Measurements from ENCODE around the gene PDK1.

The PDK1 gene

DNA sequence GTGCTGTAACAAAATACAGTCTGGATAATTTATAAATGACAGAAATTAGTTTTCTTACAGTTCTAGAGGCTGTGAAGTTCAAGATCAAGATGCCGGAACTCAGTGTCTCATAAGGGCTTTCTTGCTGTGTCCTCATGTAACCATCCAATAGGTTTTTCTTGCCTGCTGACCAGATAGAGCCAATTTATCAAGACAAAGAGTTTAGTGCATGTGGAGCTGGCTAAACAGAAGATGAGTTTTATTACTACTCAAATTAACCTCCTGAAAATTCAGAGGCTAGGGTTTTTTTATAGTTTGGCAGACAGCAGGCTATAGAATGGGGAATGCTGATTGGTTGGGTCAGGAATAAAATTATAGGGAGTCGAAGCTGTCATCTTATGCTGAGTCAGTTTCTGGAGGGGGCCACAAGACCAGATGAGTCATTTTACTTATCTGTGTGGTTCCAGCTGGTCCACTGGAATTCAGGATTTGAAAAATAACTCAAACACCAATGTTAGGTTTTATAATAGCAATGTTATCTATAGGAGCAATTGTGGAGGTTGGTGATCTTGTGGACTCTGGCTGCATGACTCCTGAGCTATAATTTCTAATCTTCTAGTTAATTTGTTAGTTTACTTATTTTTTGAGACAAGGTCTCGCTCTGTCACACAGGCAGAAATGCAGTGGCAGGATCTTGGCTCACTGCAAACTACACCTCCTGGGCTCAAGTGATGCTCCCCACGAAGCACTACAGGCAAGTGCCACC, 3.2 kb upstream of the PDK1 start:
- H3K27ac ChIP-seq (ENCODE audit: low read depth, low read length) = peak overlapping the region; percentile 86
- peaks cover 4% of the 10 kb centered on the region for H3K9me3 ChIP-seq (ENCODE audit: control insufficient read depth, insufficient read depth, low read depth, low read length)
- peak overlapping the region; percentile 62 for H3K9ac ChIP-seq (ENCODE audit: low read length)
- no peak overlapping the region for H3K4me3 ChIP-seq (ENCODE audit: low read depth, low read length)
- H3K27me3 ChIP-seq (ENCODE audit: control insufficient read depth, insufficient read depth, low read length) = no peaks in the 10 kb centered on the region
- peaks cover 66% of the 10 kb centered on the region for H3K4me1 ChIP-seq (ENCODE audit: control insufficient read depth, insufficient read depth, low read length)
- no peaks in the 10 kb centered on the region for H3K36me3 ChIP-seq (ENCODE audit: control insufficient read depth, insufficient read depth, low read length)

GRCh38 chr2:172554352-172555271, 1.3 kb upstream of the PDK1 start:
- Histone ChIP-seq H3K27me3 (ENCODE audit: control insufficient read depth, insufficient read depth, low read length) (no peaks in the 10 kb centered on the region), H3K36me3 (ENCODE audit: control insufficient read depth, insufficient read depth, low read length) (peaks cover 11% of the 10 kb centered on the region; the same call in 1 of the 2 replicates), H3K4me1 (ENCODE audit: control insufficient read depth, insufficient read depth, low read length) (peaks cover 60% of the 10 kb centered on the region), H3K9me3 (ENCODE audit: control insufficient read depth, insufficient read depth, low read depth, low read length) (no peaks in the 10 kb centered on the region), H3K27ac (ENCODE audit: low read depth, low read length) (peak overlapping the region; percentile 86; the same call in 1 of the 2 replicates), H3K4me3 (ENCODE audit: low read depth, low read length) (peak overlapping the region; percentile 70), H3K9ac (ENCODE audit: low read length) (peak overlapping the region; percentile 89)

DNA sequence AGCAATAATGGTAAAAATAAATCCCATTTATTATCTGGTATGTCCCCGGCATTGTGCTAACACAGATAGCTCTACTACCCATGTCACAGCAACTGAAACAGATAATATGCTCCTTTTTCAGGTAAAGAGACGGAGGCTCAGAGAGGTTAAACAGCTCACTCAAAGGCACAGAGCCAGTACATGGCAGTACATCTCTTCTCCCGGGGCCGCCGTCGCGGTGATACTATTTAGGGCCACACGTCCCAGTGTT, 693 bp upstream of the PDK1 start:
- H3K27me3 ChIP-seq (ENCODE audit: control insufficient read depth, insufficient read depth, low read length) = no peaks in the 10 kb centered on the region
- H3K4me3 ChIP-seq (ENCODE audit: low read depth, low read length) = peak overlapping the region; percentile 70
- peaks cover 54% of the 10 kb centered on the region for H3K4me1 ChIP-seq (ENCODE audit: control insufficient read depth, insufficient read depth, low read length)
- H3K9ac ChIP-seq (ENCODE audit: low read length) = peak overlapping the region; percentile 89
- H3K27ac ChIP-seq (ENCODE audit: low read depth, low read length) = peak overlapping the region; percentile 86; the same call in 1 of the 2 replicates
- peaks cover 15% of the 10 kb centered on the region for H3K36me3 ChIP-seq (ENCODE audit: control insufficient read depth, insufficient read depth, low read length)
- no peaks in the 10 kb centered on the region for H3K9me3 ChIP-seq (ENCODE audit: control insufficient read depth, insufficient read depth, low read depth, low read length)

GRCh38 chr2:172556284-172557033, 569 bp downstream of the PDK1 start:
- Histone ChIP-seq H3K27me3 (ENCODE audit: control insufficient read depth, insufficient read depth, low read length) (no peaks in the 10 kb centered on the region), H3K36me3 (ENCODE audit: control insufficient read depth, insufficient read depth, low read length) (peaks cover 26% of the 10 kb centered on the region), H3K27ac (ENCODE audit: low read depth, low read length) (peak overlapping the region; percentile 79; the same call in 1 of the 2 replicates), H3K9me3 (ENCODE audit: control insufficient read depth, insufficient read depth, low read depth, low read length) (no peaks in the 10 kb centered on the region), H3K9ac (ENCODE audit: low read length) (peak overlapping the region; percentile 87), H3K4me3 (ENCODE audit: low read depth, low read length) (peak overlapping the region; percentile 70), H3K4me1 (ENCODE audit: control insufficient read depth, insufficient read depth, low read length) (peaks cover 47% of the 10 kb centered on the region)

GRCh38 chr2:172558372-172558771, 2.5 kb downstream of the PDK1 start:
- H3K4me1 ChIP-seq (ENCODE audit: control insufficient read depth, insufficient read depth, low read length) = peaks cover 31% of the 10 kb centered on the region
- no peaks in the 10 kb centered on the region for H3K27me3 ChIP-seq (ENCODE audit: control insufficient read depth, insufficient read depth, low read length)
- H3K9me3 ChIP-seq (ENCODE audit: control insufficient read depth, insufficient read depth, low read depth, low read length) = no peaks in the 10 kb centered on the region
- peak overlapping the region; percentile 10; the same call in 1 of the 2 replicates for H3K27ac ChIP-seq (ENCODE audit: low read depth, low read length)
- H3K36me3 ChIP-seq (ENCODE audit: control insufficient read depth, insufficient read depth, low read length) = peaks cover 46% of the 10 kb centered on the region
- peak overlapping the region; percentile 70 for H3K4me3 ChIP-seq (ENCODE audit: low read depth, low read length)
- peak overlapping the region; percentile 87 for H3K9ac ChIP-seq (ENCODE audit: low read length)

DNA sequence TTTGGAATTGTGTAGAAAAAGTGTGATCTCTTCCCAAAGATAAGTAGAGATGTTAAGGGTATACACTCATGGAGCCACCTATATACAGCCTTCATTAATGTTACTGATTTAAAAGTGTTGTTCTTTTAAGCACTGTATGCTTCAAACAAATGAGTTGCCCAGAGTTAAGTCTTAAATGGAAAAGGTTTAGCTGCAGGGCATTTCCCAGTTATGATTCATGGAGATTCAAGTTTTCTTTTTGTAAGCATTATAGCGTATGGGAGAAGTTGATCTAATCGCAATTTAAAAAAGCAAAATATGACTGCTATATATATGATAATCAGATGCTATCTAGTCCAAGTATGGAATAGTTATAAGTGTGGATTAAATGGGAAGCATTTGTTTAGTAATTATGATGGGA, 4.8 kb downstream of the PDK1 start:
- Histone ChIP-seq H3K4me1 (ENCODE audit: control insufficient read depth, insufficient read depth, low read length) (peaks cover 14% of the 10 kb centered on the region; the same call in 1 of the 2 replicates), H3K36me3 (ENCODE audit: control insufficient read depth, insufficient read depth, low read length) (peaks cover 69% of the 10 kb centered on the region), H3K9ac (ENCODE audit: low read length) (no peak overlapping the region), H3K27me3 (ENCODE audit: control insufficient read depth, insufficient read depth, low read length) (no peaks in the 10 kb centered on the region), H3K4me3 (ENCODE audit: low read depth, low read length) (peak overlapping the region; percentile 1; the same call in 1 of the 2 replicates), H3K27ac (ENCODE audit: low read depth, low read length) (no peak overlapping the region), H3K9me3 (ENCODE audit: control insufficient read depth, insufficient read depth, low read depth, low read length) (no peaks in the 10 kb centered on the region)

DNA sequence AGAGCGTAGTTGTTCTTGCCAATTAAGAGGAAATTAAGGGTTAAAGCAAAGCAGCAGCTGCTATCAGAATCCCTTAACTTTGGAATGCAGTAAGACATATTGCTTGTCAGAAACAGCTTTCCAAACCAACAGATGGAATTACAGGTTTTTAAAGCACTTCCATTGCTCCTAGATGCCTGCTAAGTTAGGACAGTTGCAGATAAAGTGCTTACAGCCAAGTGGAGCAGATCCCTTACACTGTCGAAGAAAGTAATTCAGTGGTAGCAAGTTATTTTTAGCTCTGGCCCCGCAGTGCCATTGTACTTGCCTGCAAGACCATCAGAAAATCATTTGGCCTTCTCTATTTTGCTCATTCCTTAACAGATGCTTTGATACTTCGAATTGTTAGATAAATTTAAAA, 5.4 kb downstream of the PDK1 start:
- H3K9me3 ChIP-seq (ENCODE audit: control insufficient read depth, insufficient read depth, low read depth, low read length) = no peaks in the 10 kb centered on the region
- H3K27me3 ChIP-seq (ENCODE audit: control insufficient read depth, insufficient read depth, low read length) = no peaks in the 10 kb centered on the region
- peaks cover 74% of the 10 kb centered on the region for H3K36me3 ChIP-seq (ENCODE audit: control insufficient read depth, insufficient read depth, low read length)
- H3K4me1 ChIP-seq (ENCODE audit: control insufficient read depth, insufficient read depth, low read length) = peaks cover 14% of the 10 kb centered on the region; the same call in 1 of the 2 replicates
- H3K4me3 ChIP-seq (ENCODE audit: low read depth, low read length) = peak overlapping the region; percentile 1; the same call in 1 of the 2 replicates
- H3K9ac ChIP-seq (ENCODE audit: low read length) = no peak overlapping the region
- peak overlapping the region; percentile 15; the same call in 1 of the 2 replicates for H3K27ac ChIP-seq (ENCODE audit: low read depth, low read length)

DNA sequence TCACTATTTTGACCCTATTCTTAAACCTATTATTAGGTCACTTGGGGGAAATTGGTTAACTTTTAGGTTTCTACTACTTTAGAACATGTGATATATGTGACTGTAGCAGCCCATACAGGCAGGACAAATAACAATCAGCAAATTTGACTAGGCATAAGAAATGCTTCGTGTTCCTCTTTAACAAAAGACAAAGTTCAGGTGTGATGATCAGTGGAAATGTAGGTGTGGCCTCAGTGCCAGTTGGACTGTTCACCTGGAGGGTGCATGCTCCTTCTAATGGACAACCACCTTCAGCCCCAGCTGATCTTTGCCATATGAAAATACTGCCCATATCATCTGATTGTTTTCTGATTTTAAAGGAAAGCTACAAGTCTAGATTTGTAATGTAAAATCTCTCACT, 6.4 kb downstream of the PDK1 start:
- Histone ChIP-seq H3K9me3 (ENCODE audit: control insufficient read depth, insufficient read depth, low read depth, low read length) (no peaks in the 10 kb centered on the region), H3K4me1 (ENCODE audit: control insufficient read depth, insufficient read depth, low read length) (peaks cover 14% of the 10 kb centered on the region; the same call in 1 of the 2 replicates), H3K36me3 (ENCODE audit: control insufficient read depth, insufficient read depth, low read length) (peaks cover 84% of the 10 kb centered on the region), H3K27me3 (ENCODE audit: control insufficient read depth, insufficient read depth, low read length) (no peaks in the 10 kb centered on the region), H3K4me3 (ENCODE audit: low read depth, low read length) (no peak overlapping the region), H3K9ac (ENCODE audit: low read length) (no peak overlapping the region), H3K27ac (ENCODE audit: low read depth, low read length) (no peak overlapping the region)

DNA sequence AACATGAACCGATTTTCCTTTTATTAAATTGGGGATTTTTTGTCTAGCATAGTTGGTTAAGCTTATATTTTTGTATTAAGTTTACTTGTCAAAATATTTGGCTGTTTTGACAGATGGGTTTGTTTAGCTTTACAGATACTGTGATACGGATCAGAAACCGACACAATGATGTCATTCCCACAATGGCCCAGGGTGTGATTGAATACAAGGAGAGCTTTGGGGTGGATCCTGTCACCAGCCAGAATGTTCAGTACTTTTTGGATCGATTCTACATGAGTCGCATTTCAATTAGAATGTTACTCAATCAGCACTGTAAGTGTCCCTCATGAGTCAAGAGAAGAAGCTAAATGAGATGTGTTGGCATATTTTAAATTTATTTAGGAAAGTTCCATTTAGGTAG, 8.5 kb downstream of the PDK1 start:
- Histone ChIP-seq H3K27me3 (ENCODE audit: control insufficient read depth, insufficient read depth, low read length) (no peaks in the 10 kb centered on the region), H3K9me3 (ENCODE audit: control insufficient read depth, insufficient read depth, low read depth, low read length) (no peaks in the 10 kb centered on the region), H3K4me3 (ENCODE audit: low read depth, low read length) (no peak overlapping the region), H3K36me3 (ENCODE audit: control insufficient read depth, insufficient read depth, low read length) (peaks cover 92% of the 10 kb centered on the region), H3K27ac (ENCODE audit: low read depth, low read length) (no peak overlapping the region), H3K4me1 (ENCODE audit: control insufficient read depth, insufficient read depth, low read length) (peaks cover 9% of the 10 kb centered on the region; the same call in 1 of the 2 replicates), H3K9ac (ENCODE audit: low read length) (no peak overlapping the region)

DNA sequence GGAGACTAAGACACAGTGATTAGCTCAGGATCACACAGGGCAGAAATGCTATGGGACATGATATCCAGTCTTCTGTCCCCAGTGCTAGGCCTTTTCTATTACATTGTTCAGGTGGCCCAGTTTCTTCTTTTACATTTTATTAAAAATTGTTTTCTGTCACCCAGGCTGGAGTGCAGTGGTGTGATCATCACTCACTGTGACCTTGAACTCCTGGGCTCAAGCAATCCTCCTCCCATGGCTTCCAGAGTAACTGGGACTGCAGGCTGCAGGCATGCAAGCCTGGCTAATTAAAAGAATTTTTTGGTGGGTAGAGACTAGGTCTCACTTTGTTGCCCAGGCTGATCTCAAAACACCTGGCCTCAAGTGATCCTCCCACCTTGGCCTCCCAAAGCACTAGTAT, 15.4 kb downstream of the PDK1 start:
- H3K4me3 ChIP-seq (ENCODE audit: low read depth, low read length) = no peak overlapping the region
- H3K27ac ChIP-seq (ENCODE audit: low read depth, low read length) = no peak overlapping the region
- H3K27me3 ChIP-seq (ENCODE audit: control insufficient read depth, insufficient read depth, low read length) = no peaks in the 10 kb centered on the region
- H3K9ac ChIP-seq (ENCODE audit: low read length) = no peak overlapping the region
- H3K9me3 ChIP-seq (ENCODE audit: control insufficient read depth, insufficient read depth, low read depth, low read length) = peaks cover 15% of the 10 kb centered on the region
- peaks cover 92% of the 10 kb centered on the region for H3K36me3 ChIP-seq (ENCODE audit: control insufficient read depth, insufficient read depth, low read length)
- no peaks in the 10 kb centered on the region for H3K4me1 ChIP-seq (ENCODE audit: control insufficient read depth, insufficient read depth, low read length)

Data from HUES6 (cell line).